DND-41 (cell line): Measurements from ENCODE around the gene PID1.

ENCODE experiments used
- ATAC-seq: fragments of 200-7000 bp; cut with Tn5 transposase; 3 replicates; pipeline ENCODE4 v1.9.1; 2021; ENCODE audit warnings: low read depth; ENCODE audit not compliant: insufficient read depth
- DNase-seq: peaks from one replicate; pipeline ENCODE4 v3.0.0-alpha.2; 2020
- H2AFZ ChIP-seq: 2 replicates; pipeline ENCODE4 v1.6.0; 2012; ENCODE audit warnings: low read depth, low read length
- H3K27ac ChIP-seq: 2 replicates; pipeline ENCODE4 v1.5.1; 2012; ENCODE audit warnings: low read length, inconsistent platforms
- H3K27me3 ChIP-seq: fragments of 200-600 bp; sonication (generic); 2 replicates; pipeline ENCODE4 v1.6.0; 2012; ENCODE audit warnings: low read length, mild to moderate bottlenecking, inconsistent platforms; ENCODE audit not compliant: insufficient read depth, poor library complexity
- H3K36me3 ChIP-seq: 2 replicates; pipeline ENCODE4 v1.5.1; 2012; ENCODE audit warnings: low read length, inconsistent platforms; ENCODE audit not compliant: insufficient read depth
- H3K4me1 ChIP-seq: 2 replicates; pipeline ENCODE4 v1.5.1; 2012; ENCODE audit warnings: mild to moderate bottlenecking, low read length; ENCODE audit not compliant: insufficient read depth
- H3K4me2 ChIP-seq: 2 replicates; pipeline ENCODE4 v1.6.0; 2012; ENCODE audit warnings: mild to moderate bottlenecking, moderate library complexity, low read length, inconsistent platforms; ENCODE audit not compliant: insufficient read depth
- H3K4me3 ChIP-seq, 2 experiments: fragments of 200-600 bp in 1 of 2; shearing (Covaris generic) in 1 of 2; 2 replicates each; pipeline ENCODE4 v1.5.1; 2012 to 2016; ENCODE audit warnings: inconsistent platforms in 2 of 2, low read length in 2 of 2, mild to moderate bottlenecking in 2 of 2, low read depth in 1 of 2, moderate library complexity in 1 of 2
- H3K79me2 ChIP-seq: 2 replicates; pipeline ENCODE4 v1.6.0; 2012; ENCODE audit warnings: low read length, inconsistent platforms; ENCODE audit not compliant: insufficient read depth
- H3K9ac ChIP-seq: 2 replicates; pipeline ENCODE4 v1.6.0; 2012; ENCODE audit warnings: low read depth, mild to moderate bottlenecking, inconsistent platforms, low read length, moderate library complexity
- H3K9me3 ChIP-seq: 2 replicates; pipeline ENCODE4 v1.5.1; 2012; ENCODE audit warnings: low read length, moderate library complexity, mild to moderate bottlenecking, inconsistent platforms; ENCODE audit not compliant: insufficient read depth, severe bottlenecking
- H4K20me1 ChIP-seq: 2 replicates; pipeline ENCODE4 v1.6.0; 2012; ENCODE audit warnings: low read length; ENCODE audit not compliant: insufficient read depth
- EZH2 ChIP-seq: IDR thresholded peaks from 3 replicates; pipeline ENCODE4 v1.6.1; 2012; ENCODE audit warnings: borderline replicate concordance, low read depth, mild to moderate bottlenecking, moderate library complexity, low read length, inconsistent platforms; ENCODE audit not compliant: severe bottlenecking
- TF ChIP-seq, protein P1 (sequence below): IDR thresholded peaks from 2 replicates; pipeline ENCODE4 v1.5.1; 2012; ENCODE audit warnings: borderline replicate concordance, low read length, moderate library complexity, mild to moderate bottlenecking; ENCODE audit not compliant: poor library complexity, severe bottlenecking; ENCODE audit errors: extremely low read depth

Gene PID1

DNA sequence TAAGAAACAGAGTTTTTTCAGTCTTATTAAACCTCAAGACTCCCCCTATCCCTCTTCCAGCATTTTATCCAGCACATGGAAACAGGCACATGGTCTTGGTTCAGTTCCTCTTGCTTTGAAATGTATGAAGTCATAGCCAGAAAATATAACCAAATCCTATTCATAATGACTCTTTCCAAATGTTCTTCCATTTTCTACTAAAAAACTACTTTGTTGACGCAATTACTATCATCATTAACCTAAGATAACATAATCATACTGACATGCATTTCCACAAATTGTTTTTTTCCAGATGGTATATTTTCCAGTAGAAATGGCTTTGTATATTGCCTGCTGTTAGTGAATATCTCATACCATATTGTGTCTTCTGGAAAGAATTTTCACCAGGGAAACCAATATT, 261.3 kb downstream of the PID1 start:
- H3K36me3 ChIP-seq = no peaks in the 10 kb centered on the region
- H3K27ac ChIP-seq = no peak overlapping the region
- H4K20me1 ChIP-seq = no peaks in the 10 kb centered on the region
- no peak overlapping the region for H2AFZ ChIP-seq
- H3K4me2 ChIP-seq = no peak overlapping the region
- no peaks in the 10 kb centered on the region for H3K27me3 ChIP-seq
- no peak overlapping the region for H3K4me3 ChIP-seq
- ATAC-seq (no peak), DNase-seq (no peak)
- H3K9me3 ChIP-seq = no peaks in the 10 kb centered on the region
- no peaks in the 10 kb centered on the region for H3K79me2 ChIP-seq
- no peaks in the 10 kb centered on the region for H3K4me1 ChIP-seq
- H3K9ac ChIP-seq = no peak overlapping the region
- no peak for TF ChIP-seq EZH2
- TF ChIP-seq, protein P1, sequence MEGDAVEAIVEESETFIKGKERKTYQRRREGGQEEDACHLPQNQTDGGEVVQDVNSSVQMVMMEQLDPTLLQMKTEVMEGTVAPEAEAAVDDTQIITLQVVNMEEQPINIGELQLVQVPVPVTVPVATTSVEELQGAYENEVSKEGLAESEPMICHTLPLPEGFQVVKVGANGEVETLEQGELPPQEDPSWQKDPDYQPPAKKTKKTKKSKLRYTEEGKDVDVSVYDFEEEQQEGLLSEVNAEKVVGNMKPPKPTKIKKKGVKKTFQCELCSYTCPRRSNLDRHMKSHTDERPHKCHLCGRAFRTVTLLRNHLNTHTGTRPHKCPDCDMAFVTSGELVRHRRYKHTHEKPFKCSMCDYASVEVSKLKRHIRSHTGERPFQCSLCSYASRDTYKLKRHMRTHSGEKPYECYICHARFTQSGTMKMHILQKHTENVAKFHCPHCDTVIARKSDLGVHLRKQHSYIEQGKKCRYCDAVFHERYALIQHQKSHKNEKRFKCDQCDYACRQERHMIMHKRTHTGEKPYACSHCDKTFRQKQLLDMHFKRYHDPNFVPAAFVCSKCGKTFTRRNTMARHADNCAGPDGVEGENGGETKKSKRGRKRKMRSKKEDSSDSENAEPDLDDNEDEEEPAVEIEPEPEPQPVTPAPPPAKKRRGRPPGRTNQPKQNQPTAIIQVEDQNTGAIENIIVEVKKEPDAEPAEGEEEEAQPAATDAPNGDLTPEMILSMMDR = no peak

DNA sequence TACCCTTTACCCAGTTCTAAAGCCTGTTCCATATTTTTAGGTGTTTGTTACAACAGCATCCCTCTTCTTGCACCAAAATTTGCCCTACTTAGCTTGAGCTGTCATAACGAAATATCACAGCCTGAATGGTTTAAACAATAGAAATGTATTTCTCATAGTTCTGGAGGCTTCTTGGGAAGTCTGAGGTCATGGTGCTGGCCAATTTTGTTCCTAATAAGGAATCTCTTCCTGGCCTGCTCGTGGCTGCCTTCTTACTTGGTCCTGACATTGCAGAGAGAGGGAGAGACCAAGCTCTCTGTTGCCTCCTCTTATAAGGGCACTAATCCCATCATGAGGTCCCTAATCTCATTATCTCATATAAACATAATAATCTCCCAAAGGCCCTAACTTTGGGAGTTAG, 267.8 kb downstream of the PID1 start:
- Histone ChIP-seq H3K9ac (no peak overlapping the region), H3K27ac (no peak overlapping the region), H4K20me1 (no peaks in the 10 kb centered on the region), H3K4me1 (no peaks in the 10 kb centered on the region), H3K27me3 (no peaks in the 10 kb centered on the region), H3K4me2 (no peak overlapping the region), H3K36me3 (no peaks in the 10 kb centered on the region), H2AFZ (no peak overlapping the region), H3K4me3 (no peak overlapping the region), H3K9me3 (peaks cover 6% of the 10 kb centered on the region), H3K79me2 (no peaks in the 10 kb centered on the region)
- ATAC-seq = no peak
- no peak for TF ChIP-seq EZH2
- TF ChIP-seq, protein P1 = no peak
- DNase-seq = no peak

DNA sequence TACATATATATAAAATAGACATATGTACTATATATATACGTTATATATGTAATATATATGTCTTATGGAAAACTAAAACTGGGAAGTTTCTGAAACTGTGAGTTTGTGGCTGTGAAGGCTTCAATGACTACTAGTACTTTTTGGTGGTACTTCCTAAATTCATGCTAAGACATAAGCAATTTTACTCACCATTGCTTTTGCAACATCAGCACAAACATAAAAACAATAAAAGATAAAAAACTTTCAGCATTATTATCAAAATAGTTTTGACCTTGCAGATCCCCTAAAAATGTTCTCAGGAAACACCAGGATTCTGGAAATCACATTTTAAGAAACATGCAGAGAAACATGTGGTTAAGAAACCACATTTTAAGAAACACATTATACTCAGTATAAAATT, 269.9 kb downstream of the PID1 start:
- no peak for DNase-seq
- Histone ChIP-seq H2AFZ (no peak overlapping the region), H3K27ac (no peak overlapping the region), H3K4me2 (no peak overlapping the region), H3K4me1 (no peaks in the 10 kb centered on the region), H3K36me3 (no peaks in the 10 kb centered on the region), H3K9ac (no peak overlapping the region), H3K27me3 (no peaks in the 10 kb centered on the region), H4K20me1 (no peaks in the 10 kb centered on the region), H3K79me2 (no peaks in the 10 kb centered on the region), H3K4me3 (no peak overlapping the region), H3K9me3 (peaks cover 6% of the 10 kb centered on the region)
- TF ChIP-seq EZH2 = no peak
- TF ChIP-seq, protein P1 = no peak
- no peak for ATAC-seq

DNA sequence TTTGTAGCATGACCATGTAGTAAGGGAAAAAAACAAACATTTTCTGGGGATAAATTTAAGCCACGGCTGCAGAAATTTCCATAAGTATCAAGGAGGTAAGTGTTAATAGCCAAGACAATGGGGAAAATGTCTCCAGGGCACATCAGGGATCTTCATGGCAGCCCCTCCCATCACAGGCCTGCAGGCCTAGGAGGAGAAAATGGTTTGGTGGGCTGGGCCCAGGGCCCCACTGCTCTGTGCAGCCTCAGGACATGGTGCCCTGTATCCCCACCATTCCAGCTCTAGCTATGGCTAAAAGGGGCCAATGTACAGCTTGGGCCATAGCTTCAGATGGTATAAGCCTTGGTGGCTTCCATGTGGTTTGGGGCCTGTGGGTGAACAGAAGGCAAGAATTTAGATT, 271.8 kb downstream of the PID1 start:
- Histone ChIP-seq H3K27me3 (no peaks in the 10 kb centered on the region), H3K9me3 (peaks cover 6% of the 10 kb centered on the region), H2AFZ (no peak overlapping the region), H3K4me3 (no peak overlapping the region), H3K27ac (no peak overlapping the region), H4K20me1 (no peaks in the 10 kb centered on the region), H3K36me3 (no peaks in the 10 kb centered on the region), H3K9ac (no peak overlapping the region), H3K79me2 (no peaks in the 10 kb centered on the region), H3K4me1 (no peaks in the 10 kb centered on the region), H3K4me2 (no peak overlapping the region)
- no peak for DNase-seq
- no peak for ATAC-seq
- TF ChIP-seq, protein P1 = no peak
- TF ChIP-seq EZH2 = no peak
